Thymus (tissue), 11 donors: ENCODE data around the gene C9orf153. TPM values are rescaled to one million over a fixed set of nuclear protein-coding genes. Genes with fewer than 3 reads are reported as not detected.
A peak's percentile ranks its signal among the peaks of the same experiment; 100 is the strongest.

ENCODE experiments used
- DNase-seq, 9 donors: peaks; one replicate each; pipeline ENCODE4 v3.0.0-alpha.2; 2013; ENCODE audit warnings: low spot score in 9 of 9, low read depth in 6 of 9, missing footprints in 1 of 9
- H3K27ac ChIP-seq, 2 donors: one replicate each; pipeline ENCODE4 v1.5.1; 2013; ENCODE audit warnings: control low read depth in 1 of 2, low read depth in 1 of 2, low read length in 1 of 2, mild to moderate bottlenecking in 1 of 2, moderate library complexity in 1 of 2
- H3K27me3 ChIP-seq, 2 donors: one replicate each; pipeline ENCODE4 v1.5.1; 2013; ENCODE audit warnings: low read length in 1 of 2; ENCODE audit not compliant: control insufficient read depth in 2 of 2, insufficient read depth in 1 of 2
- H3K36me3 ChIP-seq, 2 donors: one replicate each; pipeline ENCODE4 v1.5.1; 2013; ENCODE audit warnings: low read length in 1 of 2, mild to moderate bottlenecking in 1 of 2, moderate library complexity in 1 of 2; ENCODE audit not compliant: control insufficient read depth in 2 of 2, insufficient read depth in 2 of 2
- H3K4me1 ChIP-seq, 2 donors: one replicate each; pipeline ENCODE4 v1.5.1; 2013; ENCODE audit warnings: low read length in 2 of 2; ENCODE audit not compliant: control insufficient read depth in 2 of 2, insufficient read depth in 2 of 2
- H3K4me3 ChIP-seq, 2 donors: one replicate each; pipeline ENCODE4 v1.5.1; 2013; ENCODE audit warnings: low read length in 2 of 2, control low read depth in 1 of 2, mild to moderate bottlenecking in 1 of 2
- H3K9me3 ChIP-seq, 2 donors: one replicate each; pipeline ENCODE4 v1.5.1; 2013; ENCODE audit warnings: low read length in 1 of 2, mild to moderate bottlenecking in 1 of 2; ENCODE audit not compliant: control insufficient read depth in 2 of 2, insufficient read depth in 1 of 2
- WGBS: extraction: QIAGEN DNeasy Blood & Tissue Kit; methylation state at CpG from one replicate; pipeline ENCODE4 v1.1.7; 2013; 5-methylcytosine and 5-hydroxymethylcytosine counted together
- polyA plus RNA-seq: library from polyadenylated mRNA; stranded (reverse); fragments of 200-250 nt; gene quantifications from one replicate; pipeline ENCODE4 v1.2.3, GENCODE V29; 2013
- total RNA-seq: library from RNA; stranded (reverse); fragments of 120-200 nt; gene quantifications from one replicate; pipeline ENCODE4 v1.2.4, GENCODE V29; 2013
- donor health status: healthy.

The C9orf153 gene
- total and polyA plus RNA-seq, 2 donors, result 0.16 to 0.19 TPM

DNA sequence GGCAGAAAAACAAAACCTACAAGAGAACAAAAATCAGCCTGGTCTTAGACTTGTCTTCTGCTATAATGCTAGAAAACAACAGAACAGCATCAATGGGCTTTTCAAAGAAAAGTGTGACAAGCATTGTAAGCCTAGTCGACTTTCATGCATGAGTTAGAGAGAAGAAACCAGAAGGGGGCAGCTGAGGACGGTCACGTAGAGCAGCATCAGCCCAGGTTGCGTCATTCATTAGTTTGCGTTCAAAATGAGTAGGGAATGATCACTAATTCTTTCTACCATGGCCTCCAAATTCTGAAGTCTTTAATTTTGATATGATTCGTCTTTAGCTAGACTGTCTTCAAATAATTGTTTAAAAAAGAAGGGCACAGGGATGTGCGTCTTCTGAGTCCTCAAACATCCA, 27.6 kb upstream of the C9orf153 start:
- WGBS, result 79% methylated on average over 7 of the region's 7 CpGs

DNA sequence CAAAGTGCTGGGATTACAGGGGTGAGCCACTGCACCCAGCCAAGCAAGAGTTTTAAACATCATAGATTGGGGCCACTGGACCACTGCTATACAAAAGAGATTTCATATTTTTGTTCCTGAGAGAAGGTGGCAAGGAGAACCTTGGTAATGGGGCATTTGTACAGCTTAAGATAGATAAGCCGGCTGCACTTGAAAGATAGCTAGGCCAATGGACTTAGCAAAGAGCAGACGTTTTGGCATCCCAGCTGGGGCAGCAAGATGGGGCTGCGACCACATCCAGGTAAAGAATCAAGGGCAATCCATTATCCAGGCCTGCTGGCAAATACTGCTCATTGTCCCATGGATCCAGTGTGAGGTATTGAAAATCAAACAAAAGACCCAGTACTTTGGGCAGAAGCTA, 26.8 kb upstream of the C9orf153 start:
- H3K36me3 ChIP-seq, result peaks cover 4 to 5% of the 10 kb centered on the region in 2 donors
- H3K4me3 ChIP-seq, result no peak overlapping the region
- no peak overlapping the region for H3K27ac ChIP-seq
- 63% methylated on average over 3 of the region's 3 CpGs for WGBS
- no peaks in the 10 kb centered on the region for H3K27me3 ChIP-seq
- peaks cover 5 to 7% of the 10 kb centered on the region in 2 donors for H3K4me1 ChIP-seq
- no peaks in the 10 kb centered on the region for H3K9me3 ChIP-seq
- DNase-seq, result no peak

More for the DNA sequence above, 27.6 kb upstream of the C9orf153 start:
- no peak overlapping the region for H3K27ac ChIP-seq
- H3K36me3 ChIP-seq, result peaks cover 5 to 7% of the 10 kb centered on the region in 2 donors
- peaks cover 5 to 7% of the 10 kb centered on the region in 2 donors for H3K4me1 ChIP-seq
- no peaks in the 10 kb centered on the region for H3K27me3 ChIP-seq
- no peaks in the 10 kb centered on the region for H3K9me3 ChIP-seq
- DNase-seq, result peak in 1 of 9 donors; percentile 13
- no peak overlapping the region for H3K4me3 ChIP-seq

DNA sequence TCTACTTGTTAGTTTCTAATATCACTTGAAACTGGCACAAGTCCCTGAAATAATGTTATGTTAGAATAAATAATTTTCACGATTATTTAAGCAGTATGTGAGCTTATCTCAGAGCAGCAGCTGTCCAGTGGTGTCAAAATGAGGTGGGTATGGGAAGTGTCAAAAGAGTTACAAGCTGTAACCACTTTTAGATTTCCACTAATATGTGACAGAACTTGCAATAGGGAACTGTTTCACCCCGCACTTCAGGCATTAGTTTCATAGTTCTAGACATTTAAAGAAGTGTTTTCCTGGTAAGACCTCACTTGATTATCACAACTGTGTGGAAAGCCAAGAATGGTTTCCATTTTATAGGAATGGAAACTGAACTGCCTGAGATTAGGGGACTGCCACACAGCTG, 25.8 kb upstream of the C9orf153 start:
- WGBS, result 73% methylated on average over 2 of the region's 2 CpGs
- Histone ChIP-seq H3K4me3 (no peak overlapping the region), H3K36me3 (peaks cover 2 to 4% of the 10 kb centered on the region in 2 donors), H3K4me1 (peaks cover 7 to 9% of the 10 kb centered on the region in 2 donors), H3K27ac (no peak overlapping the region), H3K27me3 (no peaks in the 10 kb centered on the region), H3K9me3 (no peaks in the 10 kb centered on the region)
- no peak for DNase-seq

DNA sequence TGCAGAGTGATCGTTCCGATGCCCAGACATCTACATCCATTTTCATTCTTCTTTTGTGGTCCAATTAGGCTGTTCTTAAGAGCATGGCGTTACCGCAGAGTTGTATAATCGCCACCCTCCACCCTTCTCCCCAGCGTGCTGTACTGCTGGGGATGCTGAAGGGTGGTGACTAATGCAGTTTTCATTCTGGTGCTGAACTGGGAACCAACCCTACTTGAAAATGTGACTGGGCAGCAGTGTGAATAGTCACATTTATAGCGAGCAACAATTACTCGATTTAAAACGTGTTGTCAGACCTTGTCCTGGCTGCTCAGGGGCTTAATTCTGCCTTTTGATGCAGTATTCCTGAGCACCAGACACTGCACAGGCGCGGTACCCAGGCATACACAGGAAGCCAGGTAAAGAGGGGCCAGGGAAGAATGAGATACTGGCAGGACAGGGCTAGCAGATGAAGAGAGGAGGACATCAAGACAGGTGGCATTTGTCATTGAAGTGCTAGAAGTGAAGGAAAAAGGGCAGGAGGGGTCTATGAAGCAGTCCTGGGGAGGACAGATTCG, 23.6 kb upstream of the C9orf153 start:
- DNase-seq, result no peak
- peak overlapping the region; percentile 84 to 90 for H3K27ac ChIP-seq
- peak overlapping the region; percentile 75 to 80 for H3K4me3 ChIP-seq
- H3K9me3 ChIP-seq, result no peaks in the 10 kb centered on the region
- peaks cover 7 to 9% of the 10 kb centered on the region in 2 donors for H3K4me1 ChIP-seq
- peaks cover 0 to 4% of the 10 kb centered on the region in 2 donors for H3K36me3 ChIP-seq
- H3K27me3 ChIP-seq, result no peaks in the 10 kb centered on the region
- WGBS, result 22% methylated on average over 12 of the region's 12 CpGs

DNA sequence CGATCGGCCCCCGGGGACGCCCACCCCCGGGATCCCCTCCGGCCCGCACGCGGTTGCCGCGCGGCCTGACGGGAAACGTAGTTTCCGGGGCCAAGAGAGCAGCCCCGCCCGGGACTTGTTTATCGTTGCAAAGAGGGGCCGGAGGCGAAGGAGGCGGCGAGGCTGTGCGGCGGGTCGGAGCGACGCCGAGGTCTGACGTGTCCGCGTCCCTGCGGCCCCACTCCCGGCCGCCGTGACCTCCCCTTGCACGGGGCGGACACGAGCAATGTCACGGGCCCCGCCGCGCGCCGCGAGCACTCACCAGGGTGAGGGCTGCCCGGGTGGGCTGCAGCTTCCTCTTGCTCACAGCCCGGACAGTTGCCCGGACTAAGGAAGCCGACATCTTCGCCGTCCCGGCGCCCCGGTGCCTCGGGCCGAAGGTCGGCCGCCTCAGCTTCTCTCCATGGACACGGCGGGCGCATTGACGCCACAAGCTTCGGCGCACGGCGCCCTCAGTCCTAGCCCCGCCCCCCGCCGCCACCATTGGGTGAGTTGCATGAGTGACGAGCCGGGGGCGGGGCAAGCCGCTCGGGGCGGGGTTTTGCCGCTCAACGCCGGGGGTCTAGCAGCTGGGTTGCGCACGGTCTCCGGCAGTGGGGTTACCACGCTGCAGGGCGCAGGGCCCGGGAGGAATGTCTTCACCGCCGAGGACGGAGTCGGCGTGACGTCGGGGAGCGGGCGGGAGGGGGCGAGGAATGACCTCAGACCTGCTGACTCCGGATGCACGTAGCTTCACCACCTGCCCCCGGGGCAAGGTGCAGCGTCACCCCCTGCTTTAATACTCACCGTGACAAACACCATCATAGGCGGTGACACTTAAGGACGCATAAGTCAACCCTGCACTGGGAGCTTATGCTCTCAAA, 22.9 kb upstream of the C9orf153 start, which contains the start of gene ISCA1:
Gene ISCA1 (minus strand): TSS at position 462 of the 902 bp plus-strand sequence. CDS start 80 bp downstream, at position 382.
- peaks cover 0 to 4% of the 10 kb centered on the region in 2 donors for H3K36me3 ChIP-seq
- H3K9me3 ChIP-seq, result no peaks in the 10 kb centered on the region
- peak within 1 kb of the TSS; percentile 84 to 90 for H3K27ac ChIP-seq
- peak within 1 kb of the TSS; percentile 75 to 80 for H3K4me3 ChIP-seq
- DNase-seq, result peak; percentile 76 to 97 (median 91)
- no peaks in the 10 kb centered on the region for H3K27me3 ChIP-seq
- H3K4me1 ChIP-seq, result peaks cover 7 to 9% of the 10 kb centered on the region in 2 donors
- under 1% methylated on average over 101 of the region's 101 CpGs for WGBS

- Histone ChIP-seq H3K27me3 (no peaks in the 10 kb centered on the region), H3K4me1 (peaks cover 7 to 9% of the 10 kb centered on the region in 2 donors), H3K27ac (peak overlapping the region; percentile 84 to 90), H3K36me3 (peaks cover 0 to 4% of the 10 kb centered on the region in 2 donors), H3K4me3 (peak overlapping the region; percentile 75 to 80), H3K9me3 (no peaks in the 10 kb centered on the region)
- WGBS, result 2% methylated on average over 31 of the region's 31 CpGs
- DNase-seq, result peak in 4 of 9 donors; percentile 7 to 38 (median 10)
Measured at GRCh38 chr9:86281593-86282076, 22.2 kb upstream of the C9orf153 start.

DNA sequence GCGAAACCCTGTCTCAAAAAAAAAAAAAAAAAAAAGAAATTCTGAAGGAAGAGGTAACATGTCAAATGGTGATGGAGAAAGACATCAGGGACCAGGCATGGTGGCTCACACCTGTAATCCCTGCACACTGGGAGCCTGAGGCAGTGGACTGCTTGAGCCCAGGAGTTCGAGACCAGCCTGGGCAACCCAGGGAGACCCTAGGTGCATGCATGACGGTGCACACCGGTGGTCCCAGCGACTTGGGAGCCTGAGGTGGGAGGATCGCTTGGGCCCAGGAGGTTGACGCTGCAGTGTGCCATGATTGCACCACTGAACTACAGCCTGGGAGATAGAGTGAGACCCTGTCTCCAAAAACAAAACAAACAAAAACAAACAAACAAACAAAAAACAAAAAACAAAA, 21.1 kb upstream of the C9orf153 start:
- peaks cover 7 to 9% of the 10 kb centered on the region in 2 donors for H3K4me1 ChIP-seq
- H3K9me3 ChIP-seq, result no peaks in the 10 kb centered on the region
- no peaks in the 10 kb centered on the region for H3K27me3 ChIP-seq
- 97% methylated on average over 7 of the region's 7 CpGs for WGBS
- no peaks in the 10 kb centered on the region for H3K36me3 ChIP-seq
- no peak overlapping the region for H3K4me3 ChIP-seq
- DNase-seq, result no peak
- no peak overlapping the region for H3K27ac ChIP-seq

GRCh38 chr9:86279839-86280238, 20.4 kb upstream of the C9orf153 start:
- no peak for DNase-seq
- Histone ChIP-seq H3K4me1 (peaks cover 7 to 9% of the 10 kb centered on the region in 2 donors), H3K36me3 (no peaks in the 10 kb centered on the region), H3K9me3 (no peaks in the 10 kb centered on the region), H3K27ac (no peak overlapping the region), H3K4me3 (no peak overlapping the region), H3K27me3 (no peaks in the 10 kb centered on the region)
- 98% methylated on average over 3 of the region's 3 CpGs for WGBS

- Histone ChIP-seq H3K36me3 (peaks cover 2 to 5% of the 10 kb centered on the region in 2 donors), H3K9me3 (no peaks in the 10 kb centered on the region), H3K4me1 (peaks cover 0 to 4% of the 10 kb centered on the region in 2 donors), H3K27me3 (no peaks in the 10 kb centered on the region), H3K4me3 (no peak overlapping the region), H3K27ac (no peak overlapping the region)
- no peak for DNase-seq
- 64% methylated on average over 1 of the region's 1 CpG for WGBS
Measured at GRCh38 chr9:86277072-86277471, 17.6 kb upstream of the C9orf153 start.
